Smooth muscle cell (in vitro differentiated cells): ENCODE results near the gene NEK1. TPM values are rescaled to one million over a fixed set of nuclear protein-coding genes. Genes with fewer than 3 reads are reported as not detected.
"Not testable (repeated sequence)": the region's sequence is repeated elsewhere in the genome, so short reads cannot be mapped to it uniquely, and the experiment has no call there.

ENCODE experiments used
- DNase-seq: peaks from one replicate; lab custom pipeline; 2025; ENCODE audit not compliant: unreplicated experiment; lab: John Stamatoyannopoulos, UW
- H2AFZ ChIP-seq: fragments of 200-600 bp; sonication (generic); 2 replicates; pipeline ENCODE4 v1.6.0; 2016; ENCODE audit warnings: antibody characterized with exemption, low read depth, mild to moderate bottlenecking
- H3F3A ChIP-seq: fragments of 200-600 bp; sonication (generic); 2 replicates; pipeline ENCODE4 v1.6.0; 2017; ENCODE audit warnings: antibody characterized with exemption, low read depth
- H3K27ac ChIP-seq: fragments of 200-600 bp; sonication (generic); 2 replicates; pipeline ENCODE4 v1.5.1; 2016; ENCODE audit warnings: low read depth, mild to moderate bottlenecking
- H3K27me3 ChIP-seq: fragments of 200-600 bp; sonication (generic); 2 replicates; pipeline ENCODE4 v1.6.1; 2016; ENCODE audit warnings: low read depth, mild to moderate bottlenecking
- H3K36me3 ChIP-seq: fragments of 200-600 bp; sonication (generic); 2 replicates; pipeline ENCODE4 v1.5.1; 2016; ENCODE audit warnings: low read depth
- H3K4me1 ChIP-seq: fragments of 200-600 bp; sonication (generic); 2 replicates; pipeline ENCODE4 v1.5.1; 2016; ENCODE audit warnings: low read depth
- H3K4me2 ChIP-seq: fragments of 200-600 bp; sonication (generic); 2 replicates; pipeline ENCODE4 v1.6.0; 2016; ENCODE audit warnings: mild to moderate bottlenecking
- H3K4me3 ChIP-seq: fragments of 200-600 bp; sonication (generic); 2 replicates; pipeline ENCODE4 v1.5.1; 2016; ENCODE audit warnings: mild to moderate bottlenecking
- H3K79me2 ChIP-seq: fragments of 200-600 bp; sonication (generic); 2 replicates; pipeline ENCODE4 v1.6.0; 2016; ENCODE audit warnings: low read depth, mild to moderate bottlenecking
- H3K9ac ChIP-seq: fragments of 200-600 bp; sonication (generic); 2 replicates; pipeline ENCODE4 v1.6.0; 2016; ENCODE audit warnings: low read depth
- H3K9me3 ChIP-seq: fragments of 200-600 bp; sonication (generic); replicated peaks from 2 replicates; pipeline ENCODE4 v1.5.1; 2016; ENCODE audit warnings: low read depth
- H4K20me1 ChIP-seq: fragments of 200-600 bp; sonication (generic); 2 replicates; pipeline ENCODE4 v1.6.0; 2016; ENCODE audit warnings: low read depth
- WGBS: methylation state at CpG from one replicate; pipeline ENCODE4 v1.1.7; 2016; ENCODE audit warnings: low lambda C conversion rate; 5-methylcytosine and 5-hydroxymethylcytosine counted together
- polyA plus RNA-seq: library from polyadenylated mRNA; unstranded; fragments of >200 nt; fragmentation: Nextera tagmentation; extraction: Ambion mirVana; gene quantifications from 2 replicates; pipeline ENCODE4 v1.2.1, GENCODE V29; 2016
- total RNA-seq: library from RNA; depleted of rRNA; stranded (reverse); fragments of >200 nt; gene quantifications from 2 replicates; pipeline ENCODE4 v1.2.3, GENCODE V29; 2014
- TF ChIP-seq, protein P1 (sequence below): fragments of 200-600 bp; sonication (generic); IDR thresholded peaks from 2 replicates; pipeline ENCODE4 v1.5.1; 2017; ENCODE audit warnings: borderline replicate concordance, mild to moderate bottlenecking, antibody characterized with exemption; ENCODE audit not compliant: insufficient read depth, poor library complexity, severe bottlenecking

The NEK1 gene
- total and polyA plus RNA-seq, 2 experiments from 2014 or later, result 10.5 to 11.8 TPM

- no peak overlapping the region for H3K27ac ChIP-seq
- TF ChIP-seq, protein P1, sequence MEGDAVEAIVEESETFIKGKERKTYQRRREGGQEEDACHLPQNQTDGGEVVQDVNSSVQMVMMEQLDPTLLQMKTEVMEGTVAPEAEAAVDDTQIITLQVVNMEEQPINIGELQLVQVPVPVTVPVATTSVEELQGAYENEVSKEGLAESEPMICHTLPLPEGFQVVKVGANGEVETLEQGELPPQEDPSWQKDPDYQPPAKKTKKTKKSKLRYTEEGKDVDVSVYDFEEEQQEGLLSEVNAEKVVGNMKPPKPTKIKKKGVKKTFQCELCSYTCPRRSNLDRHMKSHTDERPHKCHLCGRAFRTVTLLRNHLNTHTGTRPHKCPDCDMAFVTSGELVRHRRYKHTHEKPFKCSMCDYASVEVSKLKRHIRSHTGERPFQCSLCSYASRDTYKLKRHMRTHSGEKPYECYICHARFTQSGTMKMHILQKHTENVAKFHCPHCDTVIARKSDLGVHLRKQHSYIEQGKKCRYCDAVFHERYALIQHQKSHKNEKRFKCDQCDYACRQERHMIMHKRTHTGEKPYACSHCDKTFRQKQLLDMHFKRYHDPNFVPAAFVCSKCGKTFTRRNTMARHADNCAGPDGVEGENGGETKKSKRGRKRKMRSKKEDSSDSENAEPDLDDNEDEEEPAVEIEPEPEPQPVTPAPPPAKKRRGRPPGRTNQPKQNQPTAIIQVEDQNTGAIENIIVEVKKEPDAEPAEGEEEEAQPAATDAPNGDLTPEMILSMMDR, result peak; percentile 74
- 66% methylated on average over 2 of the region's 2 CpGs for WGBS
- no peak for DNase-seq
- H3K4me1 ChIP-seq, result no peaks in the 10 kb centered on the region
- H2AFZ ChIP-seq, result no peak overlapping the region
- no peak overlapping the region for H3K4me2 ChIP-seq
- H4K20me1 ChIP-seq, result no peaks in the 10 kb centered on the region
- H3K36me3 ChIP-seq, result no peaks in the 10 kb centered on the region
- H3K9me3 ChIP-seq, result no peaks in the 10 kb centered on the region
- H3F3A ChIP-seq, result no peaks in the 10 kb centered on the region
- H3K79me2 ChIP-seq, result no peaks in the 10 kb centered on the region
- H3K27me3 ChIP-seq, result no peaks in the 10 kb centered on the region
- H3K4me3 ChIP-seq, result no peak overlapping the region
- no peak overlapping the region for H3K9ac ChIP-seq
These were observed 46.2 kb downstream of the NEK1 start for GRCh38 chr4:169566021-169566818.

- no peaks in the 10 kb centered on the region for H3K9me3 ChIP-seq
These were observed 46.8 kb downstream of the NEK1 start for GRCh38 chr4:169565606-169566005.

DNA sequence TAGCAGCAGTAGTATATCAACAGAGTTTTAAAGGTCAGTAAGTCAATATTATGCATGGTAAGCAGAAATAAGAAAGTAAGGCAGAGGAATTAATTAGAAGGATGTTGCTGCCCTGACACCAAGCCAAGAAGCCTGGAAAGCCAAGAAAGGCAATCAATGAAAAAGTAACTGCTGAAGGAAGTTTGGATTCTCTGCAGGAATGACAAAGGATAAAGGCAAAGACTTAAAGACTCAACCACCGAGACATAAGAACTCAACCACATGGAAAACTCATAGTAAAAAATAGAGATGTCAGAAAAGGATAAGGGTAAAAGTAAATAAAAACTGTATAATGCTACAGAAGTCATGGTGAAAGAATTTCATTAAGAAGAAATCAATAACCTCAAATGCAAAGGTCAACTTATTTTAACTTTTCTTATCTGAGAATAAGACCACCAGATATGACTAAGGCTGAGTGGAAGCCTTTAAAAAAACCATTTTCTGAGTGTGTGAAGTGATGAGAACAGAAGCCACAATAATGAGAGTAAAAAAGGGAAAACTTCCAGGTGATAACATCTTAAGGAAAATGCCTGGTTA lies 55.2 kb downstream of the NEK1 start:
- 80% methylated on average over 1 of the region's 1 CpG for WGBS
- H3K27ac ChIP-seq, result no peak overlapping the region
- H3K9me3 ChIP-seq, result peaks cover 9% of the 10 kb centered on the region
- H3K4me3 ChIP-seq, result no peak overlapping the region
- H4K20me1 ChIP-seq, result no peaks in the 10 kb centered on the region
- H2AFZ ChIP-seq, result no peak overlapping the region
- H3K4me1 ChIP-seq, result no peaks in the 10 kb centered on the region
- H3K27me3 ChIP-seq, result no peaks in the 10 kb centered on the region
- no peak for DNase-seq
- TF ChIP-seq, protein P1, result no peak
- H3F3A ChIP-seq, result no peaks in the 10 kb centered on the region
- no peak overlapping the region for H3K9ac ChIP-seq
- peaks cover 13% of the 10 kb centered on the region for H3K36me3 ChIP-seq
- H3K4me2 ChIP-seq, result no peak overlapping the region
- no peaks in the 10 kb centered on the region for H3K79me2 ChIP-seq

More at GRCh38 chr4:169565606-169566005, 46.8 kb downstream of the NEK1 start:
- Histone ChIP-seq H4K20me1 (no peaks in the 10 kb centered on the region), H3F3A (no peaks in the 10 kb centered on the region), H3K4me3 (no peak overlapping the region), H3K9ac (no peak overlapping the region), H3K79me2 (no peaks in the 10 kb centered on the region), H2AFZ (no peak overlapping the region), H3K27me3 (no peaks in the 10 kb centered on the region), H3K4me2 (no peak overlapping the region), H3K36me3 (no peaks in the 10 kb centered on the region), H3K27ac (no peak overlapping the region), H3K4me1 (no peaks in the 10 kb centered on the region)
- DNase-seq, result no peak
- TF ChIP-seq, protein P1, result no peak
- 88% methylated on average over 3 of the region's 3 CpGs for WGBS

DNA sequence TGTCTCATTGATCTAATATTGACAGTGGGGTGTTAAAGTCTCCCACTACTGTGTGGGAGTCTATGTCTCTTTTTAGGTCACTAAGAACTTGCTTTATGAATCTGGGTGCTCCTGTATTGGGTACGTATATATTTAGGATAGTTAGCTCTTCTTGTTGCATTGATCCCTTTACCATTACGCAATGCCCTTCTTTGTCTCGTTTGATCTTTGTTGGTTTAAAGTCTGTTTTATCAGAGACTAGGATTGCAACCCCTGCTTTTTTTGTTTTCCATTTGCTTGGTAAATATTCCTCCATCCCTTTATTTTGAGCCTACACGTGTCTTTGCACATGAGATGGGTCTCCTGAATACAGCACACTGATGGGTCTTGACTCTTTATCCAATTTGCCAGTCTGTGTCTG lies 65.8 kb downstream of the NEK1 start:
- H3K4me2 ChIP-seq, H4K20me1 ChIP-seq, DNase-seq, H3F3A ChIP-seq, H3K9ac ChIP-seq, H3K9me3 ChIP-seq, H3K27me3 ChIP-seq, H3K4me3 ChIP-seq, H3K27ac ChIP-seq, H2AFZ ChIP-seq, H3K79me2 ChIP-seq, H3K4me1 ChIP-seq: not testable (repeated sequence)
- 97% methylated on average over 4 of the region's 4 CpGs for WGBS
- H3K36me3 ChIP-seq, result peaks cover 10% of the 10 kb centered on the region
